Endometrial microvascular endothelial cells (primary cell): ENCODE results near the gene ASIC1. TPM values are rescaled to one million over a fixed set of nuclear protein-coding genes. Genes with fewer than 3 reads are reported as not detected.
"Not testable (repeated sequence)": the region's sequence is repeated elsewhere in the genome, so short reads cannot be mapped to it uniquely, and the experiment has no call there.

ENCODE experiments used
- in situ Hi-C: cut with HindIII; loops from 2 replicates; pipeline ENCODE4 v1.10.0; 2017; ENCODE audit warnings: low sequenced_read_pairs, low pct_unique_long_range_greater_than_20kb; ENCODE audit errors: inconsistent ontology term
- total RNA-seq: library from RNA; depleted of rRNA; stranded (reverse); fragments of >200 nt; gene quantifications from one replicate; pipeline ENCODE4 v1.2.3, GENCODE V29; 2015; ENCODE audit errors: inconsistent ontology term

ASIC1 gene
- not detected for total RNA-seq

DNA sequence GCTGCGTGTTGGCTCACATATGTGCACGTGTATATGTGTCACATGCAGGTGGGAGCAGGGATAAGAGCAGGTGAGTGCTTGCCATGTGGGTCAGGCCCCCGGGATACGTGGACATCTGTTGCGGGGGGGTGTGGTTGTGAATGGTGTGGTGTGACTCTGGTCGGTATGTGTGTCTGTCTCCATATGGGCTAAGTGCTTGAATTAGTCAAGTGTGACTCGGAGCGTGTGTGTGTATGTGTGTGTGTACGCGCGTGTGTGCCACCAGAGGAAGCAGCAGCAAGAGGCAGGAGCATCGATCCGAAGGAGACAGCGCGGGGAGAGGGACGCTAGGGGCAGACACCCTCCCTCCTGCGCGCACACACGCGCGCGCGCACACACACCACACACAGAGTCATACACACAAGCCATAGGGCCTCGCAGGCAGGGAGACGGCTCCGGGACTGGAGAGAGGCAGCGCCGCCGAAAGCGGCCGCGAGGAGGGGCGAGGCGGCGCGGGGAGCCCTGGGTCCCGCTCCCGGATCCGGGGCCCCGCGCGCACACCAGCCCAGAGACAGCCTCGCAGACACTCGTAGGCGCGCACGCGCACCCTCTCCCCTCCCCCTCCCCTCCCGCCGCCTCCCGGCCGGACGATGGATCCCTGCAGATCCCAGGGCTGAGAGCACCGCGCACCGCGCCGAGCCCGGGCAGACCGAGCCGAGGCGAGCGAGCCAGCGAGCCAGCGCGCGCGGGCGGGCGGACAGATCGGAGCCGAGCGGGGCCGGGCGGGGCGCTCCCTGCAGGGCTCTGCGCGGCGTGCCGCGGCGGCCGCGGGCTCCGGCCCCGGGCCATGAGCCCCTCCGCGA lies at the start of gene ASIC1:
Gene ASIC1, plus strand, starts transcription at position 597 of the 842 bp plus-strand sequence. CDS start 1,171 bp downstream, outside the sequence.
- in situ Hi-C loops = no loop called here

- in situ Hi-C loops = no loop called here
Measured at GRCh38 chr12:50013361-50014147, 43.8 kb upstream of the ASIC1 start.

DNA sequence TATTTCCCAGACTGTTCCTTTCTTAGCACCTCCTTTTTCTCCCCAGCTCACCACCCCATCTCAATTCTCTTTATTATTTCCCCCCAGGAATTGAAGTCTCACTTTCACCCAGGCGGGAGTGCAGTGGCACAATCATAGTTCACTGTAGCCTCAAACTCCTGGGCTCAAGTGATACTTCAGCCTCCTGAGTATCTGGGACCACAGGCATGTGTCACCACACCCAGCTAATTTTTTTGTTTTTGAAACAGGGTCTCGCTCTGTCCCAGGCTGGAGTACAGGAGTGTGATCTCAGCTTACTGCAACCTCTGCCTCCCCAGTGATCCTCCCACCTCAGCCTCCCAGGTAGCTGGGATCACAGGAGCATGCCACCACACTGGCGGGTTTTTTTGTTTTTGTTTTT lies 43.1 kb upstream of the ASIC1 start:
- in situ Hi-C loops = no loop called here

DNA sequence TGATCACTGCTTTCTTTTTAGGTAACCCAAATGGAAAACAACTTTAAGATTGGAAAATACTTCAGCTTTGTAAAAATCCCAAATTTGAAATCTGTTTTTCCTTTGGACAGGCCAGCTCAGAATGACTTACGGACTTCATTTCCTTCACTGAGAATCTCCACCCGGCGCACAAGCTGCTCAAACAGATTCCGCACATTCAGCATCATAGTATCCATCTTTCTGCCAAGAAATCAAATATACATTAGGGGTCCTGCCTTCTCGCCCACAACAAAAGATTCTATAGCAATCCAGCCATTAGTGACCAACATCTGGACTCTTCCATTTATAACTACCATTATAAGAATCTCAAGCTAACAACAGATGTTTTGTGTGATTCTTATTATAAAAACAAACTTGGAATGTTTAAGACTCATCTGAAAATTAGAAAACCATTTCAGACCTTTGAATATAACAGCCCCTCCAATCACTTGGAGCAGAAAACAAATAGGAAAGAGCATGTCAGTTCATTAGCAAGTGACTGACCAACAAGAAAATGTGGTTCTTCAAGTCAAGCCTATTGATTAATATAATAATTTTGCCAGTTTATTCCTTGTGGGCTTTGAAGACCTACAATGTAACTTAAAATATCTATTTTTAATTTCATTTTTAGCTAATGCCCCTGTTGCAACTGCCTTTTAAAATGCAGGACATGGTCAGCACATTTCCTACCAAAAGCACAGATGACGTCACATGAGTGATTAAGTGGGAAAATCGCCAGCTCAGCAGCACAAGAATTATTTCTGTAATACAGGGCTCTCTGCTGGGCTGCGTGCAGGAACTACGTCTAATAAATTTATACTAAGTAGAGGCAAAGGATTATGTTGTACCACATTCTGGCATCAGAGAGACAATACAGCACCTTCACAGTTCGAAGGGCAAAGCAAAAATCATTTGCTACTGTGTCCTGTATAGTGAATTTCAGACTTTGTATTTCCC lies 40.6 kb upstream of the ASIC1 start:
- in situ Hi-C loops = no loop called here

- in situ Hi-C loops = no loop called here
Measured at GRCh38 chr12:50017641-50018040, 39.8 kb upstream of the ASIC1 start.

DNA sequence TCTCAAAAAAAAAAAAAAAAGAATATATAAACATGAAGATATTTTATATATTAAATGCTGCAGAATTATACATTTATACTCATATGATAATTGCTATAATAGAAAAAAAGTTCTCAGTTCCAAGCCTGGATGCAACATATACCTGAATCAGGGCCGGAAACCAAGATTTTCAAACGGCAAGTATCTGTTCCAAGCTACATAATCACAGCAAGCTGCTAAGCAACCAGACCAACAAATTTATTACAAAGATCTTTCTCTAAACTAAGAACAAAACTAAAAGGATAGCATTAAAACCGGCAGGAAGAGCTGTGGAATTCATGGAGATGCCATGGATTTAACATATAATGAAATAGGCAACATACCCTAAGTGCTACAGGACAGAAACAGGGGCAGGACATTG lies 39.2 kb upstream of the ASIC1 start:
- in situ Hi-C loops = no loop called here

- in situ Hi-C loops = no loop called here
Measured at GRCh38 chr12:50018968-50019367, 38.4 kb upstream of the ASIC1 start.

- in situ Hi-C loops = no loop called here
Measured at GRCh38 chr12:50019524-50019923, 37.9 kb upstream of the ASIC1 start.

DNA sequence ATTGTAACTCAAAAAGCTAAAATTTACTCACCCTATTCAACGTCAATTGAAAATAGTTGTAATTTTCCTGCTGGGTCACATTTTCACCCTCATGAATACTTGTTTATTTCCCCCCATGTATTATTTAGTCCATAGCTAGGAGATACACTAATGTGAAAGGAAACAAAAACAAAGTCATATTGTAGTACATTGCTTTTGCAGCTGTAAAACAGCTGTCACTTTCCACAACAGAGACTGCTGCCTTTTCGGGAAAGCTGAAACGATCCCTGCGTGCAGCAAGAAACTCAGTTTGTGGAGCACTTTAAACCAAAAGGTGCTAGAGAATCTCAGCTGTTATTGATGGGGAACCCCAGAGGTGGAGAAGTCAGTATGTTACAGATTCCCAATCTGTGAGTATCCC lies 36.4 kb upstream of the ASIC1 start:
- in situ Hi-C loops = no loop called here

GRCh38 chr12:50022903-50023302 lies 34.5 kb upstream of the ASIC1 start:
- in situ Hi-C loops = no loop called here

DNA sequence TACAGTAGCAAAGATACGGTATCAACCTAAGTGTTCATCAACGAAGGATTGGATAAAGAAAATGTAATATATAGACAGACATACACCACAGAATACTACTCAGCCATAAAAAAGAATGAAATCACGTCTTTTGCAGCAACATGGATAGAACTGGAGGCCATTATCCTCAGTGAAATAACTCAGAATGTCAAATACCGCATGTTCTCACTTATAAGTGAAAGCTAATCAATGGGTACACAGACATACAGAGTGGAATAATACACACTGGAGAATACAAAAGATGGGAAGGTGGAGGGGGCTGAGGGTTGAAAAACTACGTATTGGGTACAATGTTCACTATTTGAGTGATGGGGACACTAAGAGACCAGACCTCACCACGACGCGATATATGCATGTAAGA lies 33.2 kb upstream of the ASIC1 start:
- in situ Hi-C loops = no loop called here

DNA sequence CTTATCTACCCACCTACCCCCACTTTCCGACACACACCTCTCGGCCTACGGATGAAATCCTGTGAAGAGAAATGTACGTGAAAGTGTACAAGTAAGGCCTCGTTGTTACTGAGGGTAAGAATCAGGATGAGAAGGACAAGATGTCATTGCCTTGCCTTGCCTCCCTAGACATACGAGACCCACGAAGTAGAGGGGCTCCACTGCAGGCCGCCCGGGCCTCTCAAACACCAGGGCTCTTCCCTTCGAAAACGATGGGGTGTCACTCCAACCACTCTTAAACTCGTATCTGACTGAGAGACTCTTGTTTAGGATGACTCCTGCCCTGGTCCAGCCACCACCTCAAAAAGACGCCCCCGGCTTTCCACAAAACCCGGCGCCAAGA lies 32.6 kb upstream of the ASIC1 start:
- in situ Hi-C loops = no loop called here

DNA sequence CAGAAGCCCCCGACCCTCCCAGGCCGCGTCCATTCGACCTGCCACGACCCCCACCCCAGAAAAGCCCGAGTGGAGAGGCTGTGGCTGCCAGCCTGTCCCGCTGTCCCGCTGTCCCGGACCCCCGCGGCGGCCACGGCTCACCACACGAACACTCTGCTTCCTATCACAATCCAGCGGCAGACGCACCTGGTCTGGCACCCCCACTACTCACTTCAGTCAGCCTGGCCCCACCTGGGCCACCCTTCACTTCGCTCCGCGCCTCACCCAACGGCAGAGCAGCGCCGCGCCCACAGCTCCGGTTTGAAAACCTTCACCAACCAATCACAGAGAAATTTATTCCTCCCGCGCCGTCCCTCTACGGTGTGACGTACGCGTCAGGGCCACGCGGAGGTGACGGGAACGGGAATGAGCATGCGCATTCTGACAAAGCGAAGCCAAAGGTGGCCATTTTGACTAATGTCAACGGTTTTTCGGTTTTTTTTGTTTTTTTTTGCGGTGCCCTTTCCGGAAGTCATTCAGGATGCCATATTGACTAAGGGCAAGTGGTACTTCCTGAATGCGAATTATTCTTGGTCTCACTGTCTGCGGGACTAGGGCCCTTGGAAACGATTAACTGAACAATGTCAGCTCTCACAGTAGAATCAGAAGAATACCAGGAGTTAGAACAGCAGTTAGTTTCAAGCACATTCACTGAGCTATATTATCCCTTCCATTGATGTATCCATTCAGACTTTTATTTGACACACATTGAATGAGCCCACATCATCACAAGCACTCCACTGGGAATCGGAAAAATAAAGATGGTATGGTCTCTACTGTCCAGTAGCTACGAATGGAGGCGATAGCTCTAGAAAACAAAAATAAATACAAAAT lies 32.0 kb upstream of the ASIC1 start, which contains the start of gene RACGAP1:
Gene RACGAP1, minus strand, starts transcription at position 308 of the 873 bp plus-strand sequence. CDS start 8,779 bp downstream, outside the sequence.
- in situ Hi-C loops = no loop called here

DNA sequence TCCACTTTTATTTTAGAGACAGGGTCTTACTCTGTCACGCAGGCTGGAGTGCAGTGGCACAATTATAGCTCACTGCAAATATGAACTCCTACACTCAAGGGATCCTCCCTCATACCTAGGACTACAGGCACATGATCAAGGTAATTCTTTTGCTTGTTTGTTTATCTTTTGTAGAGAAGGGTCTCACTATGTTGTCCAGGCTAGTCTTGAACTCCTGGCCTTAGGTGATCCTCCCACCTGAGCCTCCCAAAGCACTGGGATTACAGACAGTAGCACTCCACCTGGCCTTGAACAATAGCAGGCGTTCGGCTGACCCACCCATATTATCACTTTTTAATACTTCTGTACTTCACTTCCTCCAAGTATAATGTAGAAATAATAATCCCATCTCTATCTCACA lies 30.7 kb upstream of the ASIC1 start:
- in situ Hi-C loops = no loop called here

GRCh38 chr12:50030449-50030848 lies 26.9 kb upstream of the ASIC1 start:
- in situ Hi-C loops = not testable (repeated sequence)

- in situ Hi-C loops = no loop called here
Measured at GRCh38 chr12:50032515-50032853, 24.9 kb upstream of the ASIC1 start.

DNA sequence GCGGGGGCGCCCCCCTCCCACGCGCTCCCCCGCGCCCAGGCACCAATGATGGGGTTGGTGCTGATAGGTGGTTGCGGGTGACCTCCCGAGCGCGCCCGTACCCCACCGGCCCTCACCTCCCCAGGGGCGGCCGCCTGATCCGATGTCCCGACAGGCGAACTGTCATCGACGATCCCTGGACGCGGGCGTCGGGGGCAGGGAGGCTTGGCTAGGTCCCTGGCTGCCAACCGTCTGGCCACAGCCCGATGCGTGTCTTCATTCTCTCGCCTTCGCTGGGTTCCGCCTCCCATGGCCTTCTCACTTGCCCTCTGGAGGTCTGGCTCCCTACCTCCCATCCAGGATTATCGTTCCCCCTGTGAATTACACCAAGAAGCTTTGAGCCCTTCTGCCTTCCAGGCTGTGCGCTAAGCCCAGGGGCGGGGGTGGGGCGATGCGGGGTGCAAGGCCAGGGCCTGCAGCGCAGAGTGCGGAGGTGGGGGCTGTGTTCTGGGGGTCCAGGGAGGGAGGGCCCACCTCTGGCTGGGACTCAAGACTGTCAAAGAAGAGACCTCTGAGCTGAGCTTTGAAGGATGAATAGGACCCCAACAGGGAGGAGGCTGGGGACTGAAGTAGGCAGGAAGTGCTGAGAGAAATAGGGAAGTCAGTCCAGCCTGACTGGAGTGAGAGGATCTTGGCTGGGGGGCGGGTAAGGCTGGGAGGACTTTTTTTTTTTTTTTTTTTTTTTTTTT lies 24.4 kb upstream of the ASIC1 start:
- in situ Hi-C loops = no loop called here
